ENCODE results near the gene ARHGEF28.

The ARHGEF28 gene

DNA sequence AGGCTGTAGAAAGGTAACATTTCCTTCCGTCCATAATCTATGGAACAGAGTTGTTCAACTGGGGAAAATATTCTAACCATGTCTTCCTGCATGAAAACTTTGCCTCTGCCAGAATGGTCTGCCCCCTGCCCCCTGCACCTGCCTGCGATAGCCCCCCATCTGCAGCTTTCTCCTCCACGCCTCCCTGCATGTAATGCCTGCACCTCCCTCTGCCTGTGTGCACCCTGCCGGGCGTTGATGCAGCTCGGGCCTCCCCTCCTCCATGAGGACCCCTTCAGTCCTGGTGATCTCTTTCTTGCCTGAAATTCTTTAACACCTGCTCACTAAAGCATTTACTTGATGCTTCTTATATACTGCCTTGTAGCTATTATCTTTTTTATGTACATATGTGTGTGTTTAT lies 266.2 kb downstream of the ARHGEF28 start:
- H3K27me3 ChIP-seq (ENCODE audit: insufficient read depth, poor library complexity, severe bottlenecking) = no peaks in the 10 kb centered on the region
- H3K27ac ChIP-seq (replicated peaks) = no peak overlapping the region
- no peak overlapping the region for H3K4me3 ChIP-seq (replicated peaks; ENCODE audit: insufficient read depth, low read length)
- TF ChIP-seq GABPA (IDR thresholded peaks at IDR 0.05; ENCODE audit: low read depth) (no peak), POLR2AphosphoS5 (IDR thresholded peaks at IDR 0.05; ENCODE audit: low read depth) (no peak), SPI1 (IDR thresholded peaks at IDR 0.05; ENCODE audit: borderline replicate concordance, low read depth) (no peak)
- TF ChIP-seq, protein P1, sequence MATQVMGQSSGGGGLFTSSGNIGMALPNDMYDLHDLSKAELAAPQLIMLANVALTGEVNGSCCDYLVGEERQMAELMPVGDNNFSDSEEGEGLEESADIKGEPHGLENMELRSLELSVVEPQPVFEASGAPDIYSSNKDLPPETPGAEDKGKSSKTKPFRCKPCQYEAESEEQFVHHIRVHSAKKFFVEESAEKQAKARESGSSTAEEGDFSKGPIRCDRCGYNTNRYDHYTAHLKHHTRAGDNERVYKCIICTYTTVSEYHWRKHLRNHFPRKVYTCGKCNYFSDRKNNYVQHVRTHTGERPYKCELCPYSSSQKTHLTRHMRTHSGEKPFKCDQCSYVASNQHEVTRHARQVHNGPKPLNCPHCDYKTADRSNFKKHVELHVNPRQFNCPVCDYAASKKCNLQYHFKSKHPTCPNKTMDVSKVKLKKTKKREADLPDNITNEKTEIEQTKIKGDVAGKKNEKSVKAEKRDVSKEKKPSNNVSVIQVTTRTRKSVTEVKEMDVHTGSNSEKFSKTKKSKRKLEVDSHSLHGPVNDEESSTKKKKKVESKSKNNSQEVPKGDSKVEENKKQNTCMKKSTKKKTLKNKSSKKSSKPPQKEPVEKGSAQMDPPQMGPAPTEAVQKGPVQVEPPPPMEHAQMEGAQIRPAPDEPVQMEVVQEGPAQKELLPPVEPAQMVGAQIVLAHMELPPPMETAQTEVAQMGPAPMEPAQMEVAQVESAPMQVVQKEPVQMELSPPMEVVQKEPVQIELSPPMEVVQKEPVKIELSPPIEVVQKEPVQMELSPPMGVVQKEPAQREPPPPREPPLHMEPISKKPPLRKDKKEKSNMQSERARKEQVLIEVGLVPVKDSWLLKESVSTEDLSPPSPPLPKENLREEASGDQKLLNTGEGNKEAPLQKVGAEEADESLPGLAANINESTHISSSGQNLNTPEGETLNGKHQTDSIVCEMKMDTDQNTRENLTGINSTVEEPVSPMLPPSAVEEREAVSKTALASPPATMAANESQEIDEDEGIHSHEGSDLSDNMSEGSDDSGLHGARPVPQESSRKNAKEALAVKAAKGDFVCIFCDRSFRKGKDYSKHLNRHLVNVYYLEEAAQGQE (IDR thresholded peaks at IDR 0.05; ENCODE audit: insufficient replicate concordance, low read depth) = no peak
- TF ChIP-seq, protein P2, sequence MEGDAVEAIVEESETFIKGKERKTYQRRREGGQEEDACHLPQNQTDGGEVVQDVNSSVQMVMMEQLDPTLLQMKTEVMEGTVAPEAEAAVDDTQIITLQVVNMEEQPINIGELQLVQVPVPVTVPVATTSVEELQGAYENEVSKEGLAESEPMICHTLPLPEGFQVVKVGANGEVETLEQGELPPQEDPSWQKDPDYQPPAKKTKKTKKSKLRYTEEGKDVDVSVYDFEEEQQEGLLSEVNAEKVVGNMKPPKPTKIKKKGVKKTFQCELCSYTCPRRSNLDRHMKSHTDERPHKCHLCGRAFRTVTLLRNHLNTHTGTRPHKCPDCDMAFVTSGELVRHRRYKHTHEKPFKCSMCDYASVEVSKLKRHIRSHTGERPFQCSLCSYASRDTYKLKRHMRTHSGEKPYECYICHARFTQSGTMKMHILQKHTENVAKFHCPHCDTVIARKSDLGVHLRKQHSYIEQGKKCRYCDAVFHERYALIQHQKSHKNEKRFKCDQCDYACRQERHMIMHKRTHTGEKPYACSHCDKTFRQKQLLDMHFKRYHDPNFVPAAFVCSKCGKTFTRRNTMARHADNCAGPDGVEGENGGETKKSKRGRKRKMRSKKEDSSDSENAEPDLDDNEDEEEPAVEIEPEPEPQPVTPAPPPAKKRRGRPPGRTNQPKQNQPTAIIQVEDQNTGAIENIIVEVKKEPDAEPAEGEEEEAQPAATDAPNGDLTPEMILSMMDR (IDR thresholded peaks at IDR 0.05; ENCODE audit: insufficient read depth, low read length) = no peak
- no peak for DNase-seq (ENCODE audit: low read depth in 1 of 2, low spot score in 1 of 2)

DNA sequence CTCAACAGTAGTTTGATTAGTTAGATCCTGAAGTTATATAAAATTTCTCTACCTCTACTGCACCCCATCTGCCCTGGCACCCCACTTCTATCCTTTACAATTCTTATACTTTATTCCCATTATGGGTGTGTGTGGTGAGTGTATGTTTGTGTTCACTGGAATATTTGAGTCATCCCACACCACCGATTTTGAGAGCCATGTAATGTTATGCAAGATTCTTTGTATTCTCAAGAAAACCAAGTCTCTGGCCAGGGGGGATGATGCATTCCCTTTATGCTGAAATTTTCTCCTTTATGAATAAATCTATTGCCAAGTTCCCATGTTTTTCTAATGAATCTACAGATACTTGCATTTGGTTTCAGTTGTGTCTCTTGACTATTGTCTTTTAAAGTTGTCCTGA lies 266.8 kb downstream of the ARHGEF28 start:
- peak in 1 of 2 experiments; percentile 27 for DNase-seq (ENCODE audit: low read depth in 1 of 2, low spot score in 1 of 2)
- Histone ChIP-seq H3K27me3 (ENCODE audit: insufficient read depth, poor library complexity, severe bottlenecking) (no peaks in the 10 kb centered on the region), H3K4me3 (replicated peaks; ENCODE audit: insufficient read depth, low read length) (no peak overlapping the region), H3K27ac (replicated peaks) (no peak overlapping the region)
- no peak for TF ChIP-seq GABPA (IDR thresholded peaks at IDR 0.05; ENCODE audit: low read depth)

DNA sequence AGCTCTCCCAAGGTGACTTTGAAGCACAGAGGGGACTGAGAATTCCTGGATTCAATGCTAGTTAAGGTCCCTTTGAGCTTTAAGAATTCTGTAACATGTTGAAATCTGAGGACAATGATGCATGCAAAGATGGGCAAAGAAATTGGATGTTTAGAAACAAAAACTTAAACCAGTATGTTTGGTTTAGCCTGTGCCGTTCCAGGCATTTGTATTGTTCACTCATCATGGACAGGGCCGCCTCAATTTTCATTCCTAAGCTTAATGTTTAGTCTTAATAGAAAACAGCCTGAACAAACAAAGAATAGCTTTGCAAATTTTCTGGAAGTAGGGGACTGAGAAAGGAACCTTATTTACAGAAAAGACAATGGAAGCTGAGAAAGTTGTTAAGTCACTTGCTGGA lies 267.8 kb downstream of the ARHGEF28 start:
- H3K27me3 ChIP-seq (ENCODE audit: insufficient read depth, poor library complexity, severe bottlenecking) = no peaks in the 10 kb centered on the region
- no peak for DNase-seq (ENCODE audit: low read depth in 1 of 2, low spot score in 1 of 2)
- H3K4me3 ChIP-seq (replicated peaks; ENCODE audit: insufficient read depth, low read length) = no peak overlapping the region
- TF ChIP-seq GABPA (IDR thresholded peaks at IDR 0.05; ENCODE audit: low read depth) (no peak), SPI1 (IDR thresholded peaks at IDR 0.05; ENCODE audit: borderline replicate concordance, low read depth) (no peak), POLR2AphosphoS5 (IDR thresholded peaks at IDR 0.05; ENCODE audit: low read depth) (no peak)
- TF ChIP-seq, protein P2 (IDR thresholded peaks at IDR 0.05; ENCODE audit: insufficient read depth, low read length) = no peak
- TF ChIP-seq, protein P1 (IDR thresholded peaks at IDR 0.05; ENCODE audit: insufficient replicate concordance, low read depth) = no peak
- no peak overlapping the region for H3K27ac ChIP-seq (replicated peaks)

DNA sequence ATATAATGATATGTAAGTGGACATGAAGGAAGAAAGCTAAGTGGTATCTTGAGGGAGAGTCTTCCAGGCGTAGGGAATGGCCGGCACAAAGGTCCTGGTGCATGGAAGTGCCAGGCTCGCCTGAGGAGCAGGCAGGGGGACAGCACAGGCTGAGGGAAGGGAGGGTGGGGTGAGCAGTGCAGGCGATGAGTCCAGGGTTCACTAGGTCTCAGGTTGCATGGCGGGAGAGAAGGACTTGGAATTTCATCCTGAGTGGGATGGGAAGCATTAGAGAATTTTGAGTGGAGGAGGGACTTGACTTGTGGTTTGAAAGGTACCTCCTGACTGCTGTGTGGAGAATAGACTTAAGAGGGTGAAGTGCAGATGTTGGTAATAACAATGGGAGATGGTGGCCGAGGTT lies 268.9 kb downstream of the ARHGEF28 start:
- TF ChIP-seq, protein P2 (IDR thresholded peaks at IDR 0.05; ENCODE audit: insufficient read depth, low read length) = no peak
- TF ChIP-seq GABPA (IDR thresholded peaks at IDR 0.05; ENCODE audit: low read depth) (no peak), SPI1 (IDR thresholded peaks at IDR 0.05; ENCODE audit: borderline replicate concordance, low read depth) (no peak), POLR2AphosphoS5 (IDR thresholded peaks at IDR 0.05; ENCODE audit: low read depth) (no peak)
- TF ChIP-seq, protein P1 (IDR thresholded peaks at IDR 0.05; ENCODE audit: insufficient replicate concordance, low read depth) = no peak
- no peak for DNase-seq (ENCODE audit: low read depth in 1 of 2, low spot score in 1 of 2)
- H3K27ac ChIP-seq (replicated peaks) = no peak overlapping the region
- no peak overlapping the region for H3K4me3 ChIP-seq (replicated peaks; ENCODE audit: insufficient read depth, low read length)
- no peaks in the 10 kb centered on the region for H3K27me3 ChIP-seq (ENCODE audit: insufficient read depth, poor library complexity, severe bottlenecking)

All from HL-60 (cell line).